Uterus (tissue), 4 donors: ENCODE data around the gene SPATA31D1. TPM values are rescaled to one million over a fixed set of nuclear protein-coding genes. Genes with fewer than 3 reads are reported as not detected.

Experiments
- DNase-seq, 2 donors: peaks; one replicate each; pipeline ENCODE4 v3.0.0-alpha.2; 2019 to 2020
- H3K27ac ChIP-seq, 2 donors: fragments of 200-600 bp; sonication (generic); 1 replicate in 1 of 2; 2 replicates in 1 of 2; pipeline ENCODE4 v1.5.1; 2016 to 2018
- H3K27me3 ChIP-seq, 2 donors: fragments of 200-600 bp; sonication (generic); one replicate each; pipeline ENCODE4 v1.5.1; 2018 to 2019; ENCODE audit warnings: control low read depth in 1 of 2
- H3K36me3 ChIP-seq, 2 donors: fragments of 200-600 bp; sonication (generic); one replicate each; pipeline ENCODE4 v1.5.1; 2019; ENCODE audit warnings: control low read depth in 1 of 2
- H3K4me1 ChIP-seq, 2 donors: fragments of 200-600 bp; sonication (generic); one replicate each; pipeline ENCODE4 v1.5.1; 2018 to 2019; ENCODE audit warnings: control low read depth in 1 of 2
- H3K4me3 ChIP-seq, 2 donors: fragments of 200-600 bp; sonication (generic); 1 replicate in 1 of 2; 2 replicates in 1 of 2; pipeline ENCODE4 v1.5.1; 2018 to 2019; ENCODE audit warnings: mild to moderate bottlenecking in 1 of 2
- H3K9me3 ChIP-seq, 2 donors: fragments of 200-600 bp; sonication (generic); one replicate each; pipeline ENCODE4 v1.5.1; 2019; ENCODE audit warnings: control low read depth in 1 of 2
- CTCF ChIP-seq, 4 experiments: fragments of 200-600 bp in 2 of 4; fragments of 450-650 bp in 2 of 4; sonication (generic) in 2 of 4; IDR thresholded peaks; one replicate each; pipeline ENCODE4 v1.5.1; 2016 to 2019; ENCODE audit warnings: antibody characterized with exemption in 4 of 4, mild to moderate bottlenecking in 2 of 4, moderate library complexity in 1 of 4
- POLR2A ChIP-seq, 2 donors: fragments of 450-650 bp; IDR thresholded peaks; one replicate each; pipeline ENCODE4 v1.6.1; 2016; ENCODE audit warnings: antibody characterized with exemption in 2 of 2, mild to moderate bottlenecking in 1 of 2, moderate library complexity in 1 of 2
- intact Hi-C: fragments of 100-400 bp; cut with DNase I; formaldehyde crosslinking; loops from one replicate; pipeline ENCODE4 v1.15.1; 2023; ENCODE audit warnings: low total_unique reads
- total RNA-seq, 4 donors: library from RNA; depleted of rRNA in 3 of 4; stranded (reverse); fragments of >200 nt in 3 of 4; gene quantifications; one replicate each; pipeline versions ENCODE4 v1.1.0 to v1.2.4, GENCODE V29; 2014 to 2023
- donor health status: DM: yes; HTN: yes; CAD: no.

The SPATA31D1 gene
- total RNA-seq, 4 donors from 2014 or later = 0.07 TPM; not detected in 3

GRCh38 chr9:82036086-82036485, 47.5 kb downstream of the SPATA31D1 start:
- H3K9me3 ChIP-seq = no peaks in the 10 kb centered on the region
- TF ChIP-seq CTCF (IDR thresholded peaks at IDR 0.05) (no peak), POLR2A (IDR thresholded peaks at IDR 0.05) (no peak)
- H3K4me3 ChIP-seq = no peak overlapping the region
- H3K4me1 ChIP-seq = no peaks in the 10 kb centered on the region
- intact Hi-C loops = no loop called here
- H3K36me3 ChIP-seq = no peaks in the 10 kb centered on the region
- H3K27me3 ChIP-seq = no peaks in the 10 kb centered on the region
- no peak overlapping the region for H3K27ac ChIP-seq
- DNase-seq = no peak

GRCh38 chr9:82037126-82037525, 48.6 kb downstream of the SPATA31D1 start:
- intact Hi-C loops = no loop called here
- TF ChIP-seq POLR2A (IDR thresholded peaks at IDR 0.05) = no peak
- TF ChIP-seq CTCF (IDR thresholded peaks at IDR 0.05) = no peak
- H3K27ac ChIP-seq = no peak overlapping the region

GRCh38 chr9:82038897-82039296, 50.3 kb downstream of the SPATA31D1 start:
- Histone ChIP-seq H3K27ac (no peak overlapping the region), H3K27me3 (no peaks in the 10 kb centered on the region), H3K4me1 (no peaks in the 10 kb centered on the region), H3K4me3 (no peak overlapping the region), H3K36me3 (no peaks in the 10 kb centered on the region), H3K9me3 (no peaks in the 10 kb centered on the region)
- TF ChIP-seq POLR2A (IDR thresholded peaks at IDR 0.05) = no peak
- TF ChIP-seq CTCF (IDR thresholded peaks at IDR 0.05) = no peak
- intact Hi-C loops = no loop called here
- DNase-seq = no peak

More at GRCh38 chr9:82037126-82037525, 48.6 kb downstream of the SPATA31D1 start:
- Histone ChIP-seq H3K4me3 (no peak overlapping the region), H3K4me1 (no peaks in the 10 kb centered on the region), H3K36me3 (no peaks in the 10 kb centered on the region), H3K9me3 (no peaks in the 10 kb centered on the region), H3K27me3 (no peaks in the 10 kb centered on the region)
- DNase-seq = no peak

Other genes starting within 250 kb of the SPATA31D1 start
- gene SPATA31D4, start 60.3 kb upstream of the SPATA31D1 start, total RNA-seq = not detected
- gene SPATA31D3, start 45.3 kb upstream of the SPATA31D1 start, total RNA-seq = under 1 TPM in 1 of 4 donors, not detected in 3; 0.07 TPM